ENCODE data around the gene ADGB.

Gene ADGB

GRCh38 chr6:146862508-146862919, 263.7 kb downstream of the ADGB start:
- DNase-seq, result no peak
- ATAC-seq, result no peak

GRCh38 chr6:146864300-146864699, 265.5 kb downstream of the ADGB start:
- no peak for ATAC-seq
- DNase-seq, result no peak

DNA sequence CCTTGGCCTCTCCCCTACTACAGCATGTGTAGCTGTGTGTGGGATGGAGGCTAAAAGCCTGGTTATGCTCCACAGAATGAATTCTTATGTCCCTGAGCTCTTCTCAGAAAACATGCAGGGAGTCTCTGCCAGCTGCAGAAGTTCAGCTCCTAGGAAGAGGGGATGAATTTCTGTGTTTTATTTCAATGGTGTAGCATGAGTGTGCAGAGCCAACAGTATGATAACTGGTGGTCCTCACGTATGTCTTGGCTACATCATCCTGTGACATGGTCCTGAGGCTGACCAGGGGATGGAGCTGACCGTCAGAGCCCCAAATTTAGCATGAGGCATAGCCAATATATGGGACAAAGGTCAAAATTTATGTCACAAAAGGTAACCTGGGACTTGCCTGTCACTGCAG, 266.1 kb downstream of the ADGB start:
- DNase-seq (no peak), ATAC-seq (no peak)
